NCI-H2196 treated with DMSO at 0.1 percent for 48 hours (cell line): ENCODE data around the gene MRPS5.

Experiments used
- DNase-seq: peaks from one replicate; lab custom pipeline; 2025; ENCODE audit not compliant: unreplicated experiment; lab: John Stamatoyannopoulos, UW

The MRPS5 gene

DNA sequence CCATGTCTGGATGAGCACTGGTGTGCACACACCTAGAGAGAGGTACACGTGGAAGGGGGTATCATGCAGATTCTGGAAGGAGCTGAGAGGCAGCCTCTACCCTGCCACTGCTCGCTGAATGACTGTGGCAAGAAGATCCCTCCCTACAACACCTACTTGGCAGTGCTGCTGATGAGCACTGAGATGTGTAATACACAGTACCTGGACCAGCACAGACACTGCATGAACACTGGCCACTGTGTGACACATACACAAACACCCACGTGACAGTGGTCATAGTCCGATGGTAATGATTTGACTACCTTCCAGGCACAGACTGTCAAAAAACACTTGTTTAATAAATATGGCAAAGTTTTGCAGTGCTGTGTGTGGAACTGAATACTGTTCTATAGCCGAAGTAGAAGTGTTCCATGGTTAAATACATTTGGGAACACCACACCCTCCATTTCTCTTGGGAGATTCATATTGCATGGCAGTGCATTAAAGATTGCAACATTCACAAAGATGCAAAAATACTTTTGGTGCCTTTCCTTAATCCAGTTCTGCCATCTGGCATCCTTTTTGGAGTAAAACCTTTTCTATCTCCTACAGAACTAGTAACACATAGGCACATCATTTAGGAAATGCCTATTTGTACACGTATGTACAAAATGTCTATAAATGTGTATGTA is 29.6 kb downstream of the MRPS5 start:
- no peak for DNase-seq

DNA sequence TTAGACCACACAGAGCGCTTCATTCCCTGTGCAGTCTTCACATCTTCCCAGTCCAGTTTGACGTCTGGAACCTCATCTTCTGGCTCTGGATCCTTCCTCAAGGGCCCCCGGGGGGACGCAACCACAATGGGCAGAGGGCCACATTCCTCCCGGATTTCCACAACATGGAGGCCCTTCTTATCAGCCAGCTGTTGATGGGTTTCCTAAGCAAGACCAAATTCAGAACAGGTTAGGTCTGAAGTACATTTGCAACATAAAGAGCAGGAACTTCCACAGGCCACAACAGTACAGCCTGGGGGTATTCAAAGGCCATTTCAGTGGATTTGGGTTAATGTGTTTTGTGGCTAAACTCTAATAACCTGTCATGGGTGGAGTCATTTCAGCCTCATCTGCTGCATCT is 34.2 kb downstream of the MRPS5 start:
- no peak for DNase-seq

DNA sequence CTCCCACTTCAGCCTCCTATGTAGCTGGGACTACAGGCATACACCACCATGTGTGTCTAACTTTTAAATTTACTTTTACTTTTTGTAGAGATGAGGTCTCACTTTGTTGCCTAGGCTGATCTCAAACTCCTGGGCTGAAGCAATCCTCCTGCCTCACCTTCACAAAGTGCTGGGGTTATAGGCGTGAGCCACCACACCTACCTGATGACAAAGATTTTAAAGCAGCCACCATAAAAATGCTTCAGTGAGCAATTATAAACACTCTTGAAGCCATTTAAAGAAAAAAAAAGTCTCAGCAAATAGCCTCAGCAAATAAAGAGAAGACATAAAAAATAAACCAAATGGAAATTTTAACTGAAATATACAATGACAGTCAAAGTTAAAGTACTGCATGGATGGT is 35.6 kb downstream of the MRPS5 start:
- DNase-seq: no peak

DNA sequence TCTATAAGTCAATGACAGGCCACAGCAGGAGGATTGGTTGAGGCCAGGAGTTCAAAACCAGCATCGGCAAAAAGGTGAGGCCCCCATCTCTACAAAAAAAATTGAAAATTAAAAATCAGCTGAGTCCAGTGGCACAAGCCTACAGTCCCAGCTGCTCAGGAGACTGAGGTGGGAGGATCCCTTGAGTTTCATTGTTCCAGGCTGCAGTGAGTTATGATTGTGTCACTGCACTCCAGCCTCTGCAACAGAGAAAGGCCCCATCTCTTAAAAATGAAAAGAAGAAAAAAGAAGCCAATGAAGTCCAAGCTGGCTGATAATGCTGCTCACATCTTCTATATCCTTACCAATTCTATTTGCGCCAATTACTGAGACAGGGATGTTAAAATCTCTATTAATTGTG is 39.1 kb downstream of the MRPS5 start:
- no peak for DNase-seq

DNA sequence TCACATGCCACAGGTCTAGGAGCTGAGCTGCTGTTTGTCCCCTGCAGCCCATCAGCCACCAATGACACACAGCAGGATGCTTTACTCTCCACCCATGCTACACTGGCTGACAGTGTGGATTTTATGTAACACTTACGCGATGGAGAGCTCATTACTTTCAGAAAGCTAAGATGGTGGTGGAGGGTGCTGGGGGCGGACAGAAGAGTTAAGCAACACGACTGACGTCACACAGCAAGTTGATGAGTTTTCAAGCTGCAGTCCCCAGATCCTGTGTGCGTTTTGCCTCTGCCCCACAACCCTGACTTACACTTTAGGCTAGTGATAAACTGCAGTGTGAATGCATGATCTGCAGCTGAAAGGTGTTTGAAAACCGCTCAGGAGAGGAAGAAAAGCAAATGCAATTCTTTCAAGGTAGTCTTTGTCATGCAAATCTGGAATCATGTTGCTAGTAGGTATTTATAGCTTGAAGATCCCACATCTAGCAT is 42.4 kb downstream of the MRPS5 start:
- no peak for DNase-seq

DNA sequence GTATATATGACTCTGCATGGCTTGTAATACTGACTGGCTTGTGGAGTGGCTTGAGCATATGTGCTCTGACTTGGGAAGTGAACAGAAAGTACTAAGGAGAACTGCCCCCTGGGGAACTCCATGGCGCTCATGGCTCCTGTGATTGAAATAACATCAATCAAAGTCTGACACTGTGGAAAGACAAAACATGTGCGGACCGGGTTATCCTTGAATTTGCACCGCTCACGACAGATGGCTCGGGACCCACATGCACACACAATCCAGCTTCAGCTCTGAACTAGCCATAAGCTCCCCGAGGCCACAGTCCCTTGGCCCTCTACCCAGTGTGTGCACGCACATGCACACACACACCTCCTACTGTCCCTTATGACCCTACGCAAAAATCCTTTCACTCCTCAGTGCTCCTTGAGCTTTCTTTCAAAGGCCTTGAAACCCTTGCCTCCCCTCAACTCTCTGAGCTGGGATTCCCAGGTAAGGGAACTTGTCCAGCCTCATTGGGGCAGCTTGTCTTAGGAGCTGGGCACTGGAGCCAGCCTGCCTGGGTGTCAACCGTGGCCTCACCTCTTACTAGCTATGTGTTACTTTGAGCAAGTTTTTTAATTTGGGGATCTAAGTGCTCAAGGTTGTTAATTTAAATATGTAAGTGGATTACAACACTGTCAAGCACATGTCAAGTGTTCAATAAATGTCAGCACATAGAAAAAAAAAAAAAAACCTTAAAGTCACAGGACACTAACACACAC is 43.6 kb downstream of the MRPS5 start:
- DNase-seq: no peak

DNA sequence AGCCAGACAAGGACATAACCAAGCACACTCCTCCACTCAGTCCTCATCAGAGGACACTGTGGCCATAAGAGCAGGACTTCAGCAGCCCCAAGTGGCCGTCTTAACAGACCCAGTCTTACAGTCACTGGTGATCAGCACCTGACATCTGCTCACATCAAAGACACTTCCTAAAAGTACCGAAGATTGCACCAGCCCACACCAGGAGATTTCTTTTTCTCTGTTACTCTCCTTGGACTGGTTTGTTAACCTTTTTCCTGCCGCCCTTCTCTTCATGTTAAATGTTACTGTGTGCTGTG is 44.1 kb downstream of the MRPS5 start:
- DNase-seq: no peak

DNA sequence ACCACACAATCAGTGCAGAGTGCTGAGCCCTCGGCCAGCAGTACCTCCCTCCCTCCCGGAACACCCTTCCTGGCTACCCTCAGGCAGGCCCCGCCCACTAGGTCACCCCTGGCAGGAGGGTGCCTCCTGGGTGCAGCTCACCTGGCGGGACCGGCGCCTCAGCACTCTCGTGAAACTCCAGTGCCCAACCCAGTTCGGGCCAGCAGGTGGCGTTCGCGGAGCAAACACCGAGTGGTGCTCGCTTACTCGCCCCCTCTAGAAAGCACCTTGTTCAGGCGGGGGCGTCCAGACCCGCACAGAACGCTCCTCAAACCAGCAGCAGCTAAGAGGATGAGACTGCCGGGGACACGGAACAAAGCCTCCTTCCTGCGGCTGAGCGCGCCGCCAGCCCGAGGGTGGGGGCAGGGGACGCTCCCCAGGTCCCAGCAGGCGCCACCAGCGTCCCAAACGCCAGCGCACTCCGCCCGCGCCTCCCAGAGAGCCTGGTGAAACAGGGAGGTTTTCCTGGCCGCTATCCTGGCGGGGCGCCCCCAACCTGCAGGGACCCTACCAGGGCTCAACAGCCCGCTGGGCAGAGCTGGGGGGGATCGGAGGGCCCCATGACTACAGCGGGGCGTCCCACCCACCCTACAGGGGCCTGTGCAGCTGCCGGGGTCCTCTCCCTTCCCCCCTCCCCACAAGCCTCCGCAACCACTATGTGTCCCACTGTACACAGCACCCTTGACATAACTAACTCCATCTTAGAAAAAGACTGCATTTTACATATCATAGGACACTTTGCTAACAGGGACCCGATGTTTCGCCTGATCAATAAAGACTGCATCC is 44.7 kb downstream of the MRPS5 start:
- DNase-seq: peak; percentile 84

DNA sequence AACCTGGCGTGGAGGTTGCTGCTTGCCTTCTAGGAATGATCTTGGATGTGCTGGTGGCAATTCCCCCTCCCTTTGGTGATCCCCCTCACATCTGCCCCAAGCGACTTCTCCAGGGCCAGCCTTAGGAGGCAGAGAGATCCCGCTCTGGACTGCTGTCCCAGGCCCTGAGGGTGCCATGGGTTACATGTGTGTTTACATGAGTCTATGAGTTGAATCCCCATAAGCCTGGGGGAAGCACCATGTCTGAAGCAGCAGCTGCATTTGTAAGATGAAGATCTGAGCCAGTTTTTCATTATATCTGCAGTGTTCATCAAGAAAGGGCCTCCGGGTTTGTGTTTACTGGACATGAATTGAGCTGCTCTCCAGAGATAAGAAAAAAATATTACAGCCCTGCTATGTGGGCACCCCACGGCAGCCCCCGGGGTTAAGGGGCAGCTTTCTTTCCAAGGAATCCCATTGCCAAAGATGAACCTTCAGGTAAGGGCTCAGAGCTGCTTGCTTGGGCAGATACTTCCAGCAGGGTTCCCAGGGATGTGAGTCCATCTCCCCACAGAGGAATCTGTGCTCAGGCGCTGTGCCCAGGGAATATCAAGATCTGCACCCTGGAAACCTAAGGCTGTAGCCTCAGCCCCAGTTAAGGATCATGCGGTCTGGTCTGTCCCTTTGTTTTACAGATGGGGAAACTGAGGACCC is 46.0 kb downstream of the MRPS5 start:
- DNase-seq: no peak

DNA sequence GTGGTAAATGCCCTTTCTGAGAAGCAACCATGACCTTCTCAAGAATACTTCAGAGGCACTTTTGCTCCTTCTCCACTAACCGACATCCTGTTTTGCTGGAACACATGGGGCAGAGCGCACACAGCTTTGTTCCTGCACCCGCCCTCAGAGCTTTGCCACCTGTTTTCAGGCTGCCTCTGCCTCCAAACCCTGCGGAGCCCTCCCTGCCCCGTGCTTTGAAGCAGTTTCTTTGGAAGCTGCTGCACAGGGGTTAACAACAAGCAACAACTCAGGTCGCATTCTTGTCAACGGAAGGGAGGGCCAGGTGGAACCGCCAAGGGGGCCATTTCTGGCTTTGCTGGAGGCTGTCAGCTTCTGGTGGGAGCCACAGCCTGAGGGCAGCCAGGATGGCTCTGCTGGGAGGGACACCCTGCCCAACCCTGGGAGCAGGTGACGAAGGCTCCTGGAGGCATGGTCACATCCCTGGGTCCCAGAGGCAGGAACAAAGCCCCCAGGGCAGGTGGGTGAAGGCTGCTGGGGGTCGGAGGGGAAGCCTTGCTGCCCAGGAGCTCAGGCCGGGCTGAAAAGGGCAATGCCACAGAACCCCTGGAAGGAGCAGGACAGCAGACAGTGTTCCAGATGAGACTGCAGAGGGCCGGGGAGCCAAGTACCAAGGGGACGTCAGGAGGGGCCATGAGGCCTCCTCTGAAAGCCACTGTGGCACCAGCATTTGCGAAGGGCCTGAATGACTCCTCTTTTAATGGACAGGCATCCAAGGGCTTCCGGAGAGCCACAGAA is 46.8 kb downstream of the MRPS5 start:
- DNase-seq: no peak

DNA sequence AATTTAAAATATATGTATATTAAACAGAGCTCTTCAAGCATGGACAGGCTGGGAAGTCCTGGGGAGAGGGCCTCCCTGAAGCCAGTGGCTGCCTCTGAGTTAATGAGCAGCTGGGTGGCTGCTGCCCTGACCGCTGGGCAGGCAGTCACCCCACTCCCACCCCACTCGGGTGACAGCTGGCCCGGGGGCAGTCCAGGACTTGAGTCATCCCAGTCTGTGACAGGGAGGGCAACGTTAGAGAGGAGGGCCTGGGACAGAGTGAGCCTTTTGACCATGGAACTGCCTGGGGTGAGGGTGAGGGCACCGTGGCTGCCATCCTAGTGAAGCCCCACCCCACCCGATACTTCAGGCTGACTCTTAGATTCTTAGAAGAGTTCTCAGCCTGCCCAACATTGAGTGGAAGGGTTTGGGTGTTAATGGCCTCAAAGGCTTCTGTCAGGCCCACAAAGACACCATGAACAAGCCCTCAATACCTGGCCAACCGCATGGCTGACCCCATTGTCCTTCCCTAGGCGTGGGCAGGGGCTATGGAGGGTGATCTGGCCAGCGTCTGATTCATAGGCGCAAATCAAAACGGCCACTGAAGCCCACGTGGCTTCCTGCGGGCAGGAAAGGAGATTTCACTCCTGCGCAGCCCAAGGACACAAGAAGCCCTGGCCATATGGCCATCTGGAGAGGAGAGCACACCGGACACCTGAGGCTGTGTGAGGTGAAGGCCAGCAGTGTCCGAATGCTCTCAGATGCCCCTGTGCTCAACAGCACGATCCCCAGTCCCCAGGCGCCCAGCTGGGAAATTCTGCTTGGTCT is 47.5 kb downstream of the MRPS5 start:
- DNase-seq: no peak

DNA sequence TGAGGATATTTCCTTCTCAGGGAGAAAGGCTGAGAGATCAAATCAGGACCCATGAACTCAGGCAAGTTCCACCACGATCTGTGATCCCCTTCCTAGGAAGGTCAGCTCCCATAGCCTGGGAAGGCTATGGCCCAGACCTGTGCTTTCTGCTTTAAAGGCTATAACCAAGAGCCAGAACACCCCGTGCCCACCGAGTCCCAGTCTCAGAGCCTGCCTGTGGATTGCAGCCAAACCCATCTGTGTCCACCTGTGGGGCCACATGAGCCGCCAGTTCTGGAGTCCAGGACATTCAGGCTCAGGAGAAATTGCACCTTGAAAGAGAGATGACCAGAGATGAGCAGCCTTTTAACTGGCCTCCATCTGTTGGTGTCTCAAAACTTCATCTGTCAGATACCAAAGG is 49.2 kb downstream of the MRPS5 start:
- no peak for DNase-seq

DNA sequence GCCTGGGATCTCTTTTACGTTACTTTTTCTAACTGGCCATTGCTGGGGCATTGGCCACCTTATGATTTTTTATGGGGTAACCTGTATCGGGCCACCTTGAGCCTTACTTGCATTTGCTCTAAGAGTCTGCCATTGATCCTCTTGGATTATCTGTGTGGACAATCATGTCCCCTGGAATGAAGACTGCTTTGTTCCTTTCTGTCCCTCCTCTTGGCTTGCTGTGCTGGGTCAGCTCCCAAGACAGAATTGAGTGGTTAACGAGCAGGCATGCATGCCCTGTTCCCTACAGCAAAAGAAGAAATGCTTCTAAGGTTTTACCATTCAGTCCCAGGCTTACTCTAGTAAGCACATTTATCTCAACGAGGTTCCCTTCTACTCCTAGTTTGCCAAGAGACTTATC is 49.8 kb downstream of the MRPS5 start:
- DNase-seq: no peak

DNA sequence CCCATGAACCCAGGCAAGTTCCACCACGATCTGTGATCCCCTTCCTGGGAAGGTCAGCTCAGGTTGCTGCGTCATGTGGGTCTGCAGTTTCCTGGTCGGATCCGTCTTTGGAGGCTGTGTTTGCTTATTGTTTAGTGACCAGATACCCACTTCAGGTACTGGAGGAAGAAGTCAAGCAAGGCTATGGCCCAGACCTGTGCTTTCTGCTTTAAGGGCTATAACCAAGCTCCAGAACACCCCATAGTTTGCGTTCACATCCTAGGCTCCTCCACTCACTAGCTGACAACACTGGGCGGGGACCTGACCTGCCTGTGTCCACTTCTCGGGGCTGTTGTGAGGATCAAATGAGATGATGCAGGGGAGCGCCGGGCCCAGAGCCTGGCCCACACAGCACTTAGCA is 52.1 kb downstream of the MRPS5 start:
- no peak for DNase-seq

DNA sequence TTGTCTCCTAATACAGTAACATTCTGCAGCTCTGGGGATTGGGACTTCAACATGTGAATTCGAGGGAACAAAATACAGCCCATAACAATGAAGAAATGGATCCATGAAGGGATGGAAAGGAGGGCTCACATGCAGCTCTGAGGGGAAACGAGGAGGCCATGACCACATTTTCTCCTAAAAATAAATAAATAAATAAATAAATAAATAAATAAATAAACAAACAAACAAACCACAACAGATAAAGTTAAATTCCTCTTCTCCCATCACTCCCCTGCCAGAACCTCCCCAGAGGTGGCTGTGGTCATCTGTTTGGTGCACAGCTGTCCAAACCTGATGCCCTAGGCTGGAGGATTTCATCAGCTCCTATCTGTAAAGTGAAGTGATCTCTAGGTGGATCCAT is 53.4 kb downstream of the MRPS5 start:
- no peak for DNase-seq

DNA sequence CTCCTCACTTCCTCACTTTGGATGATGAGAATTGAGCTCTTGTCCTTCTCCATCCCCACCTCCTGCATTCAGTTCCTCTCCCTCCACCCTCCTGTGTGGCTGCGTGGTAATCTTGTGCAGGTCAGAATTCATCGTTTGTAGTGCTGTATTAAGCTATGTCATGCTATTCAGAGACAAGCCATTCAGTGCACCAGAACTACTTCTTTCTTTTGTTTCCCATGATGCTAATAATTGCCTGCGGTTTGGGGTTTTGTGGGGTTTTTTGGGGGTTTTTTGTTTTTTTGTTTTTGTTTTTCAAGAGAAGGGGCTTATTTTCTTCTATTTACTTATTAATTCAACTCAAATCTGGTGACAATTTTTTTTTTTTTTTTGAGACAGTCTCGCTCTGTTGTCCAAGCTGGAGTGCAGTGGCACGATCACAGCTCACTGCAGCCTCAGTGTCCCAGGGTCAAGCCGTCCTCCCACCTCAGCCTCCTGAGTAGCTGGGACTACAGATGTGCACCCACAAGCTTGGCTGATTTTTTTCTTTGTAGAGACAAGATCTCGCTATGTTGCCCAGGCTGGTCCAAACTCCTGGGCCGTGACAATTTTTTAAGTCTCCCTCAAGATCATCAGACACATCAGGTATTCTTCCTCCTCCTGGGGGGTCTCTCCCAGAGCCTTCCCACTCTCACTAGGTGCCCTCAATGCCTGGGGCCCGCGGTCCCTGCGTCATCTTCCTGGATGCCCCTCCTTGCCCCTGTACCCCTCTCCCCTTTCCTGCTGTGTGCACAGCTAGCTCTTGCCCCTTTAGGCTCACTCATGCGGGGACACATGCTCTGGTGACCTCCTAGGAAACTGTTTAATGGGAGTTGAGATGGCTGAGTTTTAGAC is 58.3 kb downstream of the MRPS5 start:
- DNase-seq: no peak

DNA sequence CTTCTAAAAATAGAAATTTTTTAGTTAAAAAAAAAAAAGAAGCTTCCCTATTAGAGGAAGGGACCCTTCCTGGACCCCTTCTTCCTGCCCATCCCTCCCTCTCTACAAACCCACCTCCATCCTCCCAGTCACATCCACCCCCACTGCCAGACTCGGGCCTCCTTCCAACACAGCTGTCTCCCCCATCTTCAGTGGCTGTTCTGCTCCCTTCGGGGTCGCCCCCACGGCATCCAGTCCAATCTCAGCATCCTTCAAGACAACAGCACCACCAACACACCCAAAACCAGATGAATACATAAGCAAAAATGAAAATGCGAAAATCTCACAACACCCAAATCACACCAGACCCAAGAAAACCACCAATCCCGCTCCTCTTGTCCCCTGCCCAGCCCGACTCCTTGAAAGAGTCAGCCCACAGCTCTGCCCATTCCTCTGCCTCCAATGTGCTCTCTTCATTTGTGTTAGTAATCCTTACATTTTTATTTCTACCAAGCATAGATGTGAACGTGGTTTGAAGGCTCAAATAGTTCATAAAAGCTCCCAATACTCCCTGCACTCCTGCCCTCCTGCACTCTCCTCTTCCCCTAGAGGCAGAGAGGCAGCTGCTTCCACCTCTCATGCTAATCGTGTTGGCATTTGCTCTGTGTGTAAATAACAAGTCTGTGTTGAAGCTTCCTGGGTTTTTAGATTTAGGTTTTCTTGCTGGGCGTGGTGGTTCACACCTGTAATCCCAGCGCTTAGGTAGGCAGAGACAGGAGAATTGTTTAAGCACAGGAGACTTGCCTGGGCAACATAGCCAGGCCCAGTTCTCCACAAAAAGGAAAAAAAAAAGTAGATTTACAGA is 59.1 kb downstream of the MRPS5 start:
- no peak for DNase-seq

DNA sequence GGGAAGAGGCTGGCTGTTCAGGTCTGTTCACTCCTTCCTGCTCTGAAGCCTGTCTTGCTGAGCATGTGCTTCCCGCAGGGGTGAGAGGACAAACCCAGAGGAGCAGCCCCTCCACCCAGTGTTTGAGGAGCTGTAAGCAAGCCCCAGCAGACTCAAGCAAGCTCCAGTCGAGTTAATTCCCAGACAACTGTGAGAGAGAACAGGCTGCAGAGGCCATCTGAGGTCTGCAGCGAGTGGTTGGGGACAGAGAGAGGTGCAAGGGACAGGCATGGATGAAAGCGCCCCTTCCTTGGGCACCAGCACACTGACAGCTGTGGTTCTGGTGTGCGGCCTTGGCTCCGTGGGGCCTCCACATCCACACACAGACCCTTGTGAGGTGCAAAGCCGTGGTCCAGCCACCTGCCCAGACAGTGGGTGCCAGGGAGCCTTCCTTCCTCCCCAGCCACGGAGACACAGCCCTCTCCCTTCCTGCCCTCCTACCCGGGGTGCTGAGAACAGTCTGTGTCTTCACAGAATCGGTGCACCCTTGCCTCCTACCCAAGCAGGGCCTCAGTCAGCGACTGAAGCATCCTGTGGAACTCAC is 59.9 kb downstream of the MRPS5 start:
- no peak for DNase-seq
